Stomach (tissue), 9 donors: ENCODE measurements around the gene SNX5. TPM values are rescaled to one million over a fixed set of nuclear protein-coding genes. Genes with fewer than 3 reads are reported as not detected.

Experiments
- DNase-seq, 2 donors: peaks; one replicate each; pipeline versions ENCODE4 v3.0.0 to v3.0.0-alpha.2; 2013 to 2019
- H3K27ac ChIP-seq, 5 donors: fragments of 200-600 bp in 4 of 5; sonication (generic) in 4 of 5; one replicate each; pipeline ENCODE4 v1.5.1; 2013 to 2019; ENCODE audit warnings: mild to moderate bottlenecking in 1 of 5, moderate library complexity in 1 of 5
- H3K27me3 ChIP-seq, 3 donors: fragments of 200-600 bp; sonication (generic); one replicate each; pipeline ENCODE4 v1.5.1; 2017 to 2019; ENCODE audit warnings: mixed run types in 1 of 3
- H3K36me3 ChIP-seq, 4 donors: fragments of 200-600 bp; sonication (generic); 1 replicate in 3 of 4; 2 replicates in 1 of 4; pipeline ENCODE4 v1.5.1; 2016 to 2019
- H3K4me1 ChIP-seq, 4 donors: fragments of 200-600 bp; sonication (generic); one replicate each; pipeline ENCODE4 v1.5.1; 2016 to 2019
- H3K4me3 ChIP-seq, 4 donors: fragments of 200-600 bp; sonication (generic) in 3 of 4; one replicate each; pipeline ENCODE4 v1.5.1; 2016 to 2019; ENCODE audit warnings: mild to moderate bottlenecking in 1 of 4
- H3K9me3 ChIP-seq, 4 donors: fragments of 200-600 bp; sonication (generic); one replicate each; pipeline ENCODE4 v1.5.1; 2016 to 2019
- EP300 ChIP-seq: sonication (generic); formaldehyde crosslinking; IDR thresholded peaks from one replicate; pipeline ENCODE4 v1.6.1; 2017; ENCODE audit warnings: antibody characterized with exemption
- POLR2A ChIP-seq, 4 donors: fragments of 450-650 bp; IDR thresholded peaks; one replicate each; pipeline ENCODE4 v1.6.1; 2016; ENCODE audit warnings: antibody characterized with exemption in 4 of 4, control low read depth in 2 of 4, mild to moderate bottlenecking in 1 of 4, moderate library complexity in 1 of 4
- POLR2AphosphoS5 ChIP-seq, 3 donors: sonication (generic); formaldehyde crosslinking; IDR thresholded peaks; one replicate each; pipeline ENCODE4 v1.6.1; 2016; ENCODE audit warnings: antibody characterized with exemption in 3 of 3
- WGBS, 5 donors: extraction: QIAGEN DNeasy Blood & Tissue Kit in 3 of 5; methylation state at CpG; one replicate each; pipeline versions ENCODE4 v1.1.5 to v1.1.7; 2013 to 2018; 5-methylcytosine and 5-hydroxymethylcytosine counted together
- intact Hi-C: fragments of 100-400 bp; cut with DNase I; formaldehyde crosslinking; loops from one replicate; pipeline ENCODE4 v1.15.1; 2023; ENCODE audit warnings: low total_unique reads
- polyA plus RNA-seq, 3 donors: library from polyadenylated mRNA; stranded (reverse); fragments of 200-250 nt; gene quantifications; one replicate each; pipeline ENCODE4 v1.2.3, GENCODE V29; 2013
- total RNA-seq, 5 donors: library from RNA; depleted of rRNA; stranded (reverse); fragments of >200 nt; gene quantifications; one replicate each; pipeline versions ENCODE4 v1.1.0 to v1.2.3, GENCODE V29; 2014 to 2016
- TF ChIP-seq, protein P1 (sequence below), 7 experiments: fragments of 450-650 bp in 4 of 7; fragments of 200-600 bp in 3 of 7; sonication (generic) in 3 of 7; IDR thresholded peaks; one replicate each; pipeline ENCODE4 v1.5.1; 2016 to 2019; ENCODE audit warnings: antibody characterized with exemption in 7 of 7, control low read depth in 2 of 7, mild to moderate bottlenecking in 1 of 7
- donor health status: healthy with polysubstance abuse.
- donor health status: Bipolar disorder and iron deficiency.
- donor health status: healthy.

SNX5 gene
- total and polyA plus RNA-seq, 8 donors: 47.3 to 202 (median 103) TPM

DNA sequence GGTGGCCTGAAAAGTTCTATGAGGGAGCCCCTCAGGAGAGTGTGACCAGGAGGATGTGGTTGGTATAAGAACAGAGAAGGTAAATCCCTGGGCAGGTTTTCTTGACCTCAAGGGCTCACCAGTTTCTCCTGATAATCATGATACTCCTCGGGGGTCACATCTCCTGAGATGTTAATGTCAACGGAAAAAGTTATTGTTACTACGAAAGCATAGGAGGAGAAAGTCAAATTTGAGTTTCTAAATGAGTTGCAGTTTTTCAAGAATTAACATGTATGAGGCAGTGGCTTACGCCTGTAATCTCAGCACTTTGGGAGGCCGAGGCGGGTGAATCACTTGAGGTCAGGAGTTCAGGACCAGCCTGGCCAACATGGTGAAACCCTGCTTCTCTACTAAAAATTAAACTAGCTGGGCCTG, 23.6 kb upstream of the SNX5 start:
- Histone ChIP-seq H3K4me1 (peaks cover 0 to 29% (median 7%) of the 10 kb centered on the region in 4 donors), H3K36me3 (peaks cover 0 to 31% (median 27%) of the 10 kb centered on the region in 4 donors), H3K27me3 (no peaks in the 10 kb centered on the region), H3K4me3 (no peak overlapping the region), H3K27ac (peak overlapping the region in 4 of 5 donors; percentile 20 to 78 (median 69)), H3K9me3 (no peaks in the 10 kb centered on the region)
- WGBS, 5 donors: 57 to 79% (median 61%) methylated on average over 6 of the region's 6 CpGs
- DNase-seq: no peak
- intact Hi-C loops: no loop called here
- TF ChIP-seq EP300 (no peak), POLR2AphosphoS5 (IDR thresholded peaks at IDR 0.05) (no peak), POLR2A (IDR thresholded peaks at IDR 0.05) (no peak)
- TF ChIP-seq, protein P1, sequence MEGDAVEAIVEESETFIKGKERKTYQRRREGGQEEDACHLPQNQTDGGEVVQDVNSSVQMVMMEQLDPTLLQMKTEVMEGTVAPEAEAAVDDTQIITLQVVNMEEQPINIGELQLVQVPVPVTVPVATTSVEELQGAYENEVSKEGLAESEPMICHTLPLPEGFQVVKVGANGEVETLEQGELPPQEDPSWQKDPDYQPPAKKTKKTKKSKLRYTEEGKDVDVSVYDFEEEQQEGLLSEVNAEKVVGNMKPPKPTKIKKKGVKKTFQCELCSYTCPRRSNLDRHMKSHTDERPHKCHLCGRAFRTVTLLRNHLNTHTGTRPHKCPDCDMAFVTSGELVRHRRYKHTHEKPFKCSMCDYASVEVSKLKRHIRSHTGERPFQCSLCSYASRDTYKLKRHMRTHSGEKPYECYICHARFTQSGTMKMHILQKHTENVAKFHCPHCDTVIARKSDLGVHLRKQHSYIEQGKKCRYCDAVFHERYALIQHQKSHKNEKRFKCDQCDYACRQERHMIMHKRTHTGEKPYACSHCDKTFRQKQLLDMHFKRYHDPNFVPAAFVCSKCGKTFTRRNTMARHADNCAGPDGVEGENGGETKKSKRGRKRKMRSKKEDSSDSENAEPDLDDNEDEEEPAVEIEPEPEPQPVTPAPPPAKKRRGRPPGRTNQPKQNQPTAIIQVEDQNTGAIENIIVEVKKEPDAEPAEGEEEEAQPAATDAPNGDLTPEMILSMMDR (IDR thresholded peaks at IDR 0.05): no peak

DNA sequence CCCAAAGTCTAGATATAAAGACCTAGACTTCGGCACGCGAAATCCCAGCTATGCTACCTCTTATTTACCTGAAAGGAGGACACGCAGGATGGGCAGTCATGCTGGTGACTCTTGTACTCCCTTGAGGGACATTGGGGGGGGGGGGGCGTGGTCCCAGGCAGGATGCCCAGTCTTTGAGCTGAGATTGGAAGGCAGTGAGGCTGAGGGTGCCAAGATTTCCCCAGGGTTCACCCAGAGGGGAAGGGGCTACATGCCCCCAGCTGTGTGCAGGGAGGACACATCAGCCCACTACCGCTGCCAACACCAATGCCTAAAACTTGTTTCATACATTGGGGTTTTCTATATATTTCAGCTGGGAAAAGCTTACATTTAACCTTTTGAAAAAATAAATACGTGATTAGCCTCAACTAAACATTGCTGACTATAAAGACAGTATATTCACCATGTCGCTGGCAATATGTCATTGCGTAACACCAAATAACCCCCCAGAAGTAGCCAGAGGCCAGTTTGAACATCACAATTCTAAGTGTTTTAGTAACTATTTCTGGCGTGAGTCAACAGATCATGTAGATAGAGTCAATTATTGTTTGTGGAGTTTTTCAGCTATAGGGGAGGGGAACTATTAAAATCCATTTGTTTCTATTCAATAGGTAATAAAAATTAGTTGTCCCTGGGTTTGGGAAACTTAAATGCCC, 21.8 kb upstream of the SNX5 start:
- 82 to 87% (median 86%) methylated on average over 10 of the region's 10 CpGs for WGBS, 5 donors
- TF ChIP-seq POLR2AphosphoS5 (IDR thresholded peaks at IDR 0.05) (no peak), EP300 (no peak), POLR2A (IDR thresholded peaks at IDR 0.05) (no peak)
- TF ChIP-seq, protein P1 (IDR thresholded peaks at IDR 0.05): no peak
- no peak overlapping the region for H3K4me3 ChIP-seq
- no peak for DNase-seq
- peaks cover 0 to 37% (median 27%) of the 10 kb centered on the region in 4 donors for H3K36me3 ChIP-seq
- H3K27ac ChIP-seq: no peak overlapping the region
- H3K9me3 ChIP-seq: no peaks in the 10 kb centered on the region
- intact Hi-C loops: no loop called here
- H3K4me1 ChIP-seq: peaks cover 0 to 26% (median 3%) of the 10 kb centered on the region in 4 donors
- H3K27me3 ChIP-seq: no peaks in the 10 kb centered on the region

DNA sequence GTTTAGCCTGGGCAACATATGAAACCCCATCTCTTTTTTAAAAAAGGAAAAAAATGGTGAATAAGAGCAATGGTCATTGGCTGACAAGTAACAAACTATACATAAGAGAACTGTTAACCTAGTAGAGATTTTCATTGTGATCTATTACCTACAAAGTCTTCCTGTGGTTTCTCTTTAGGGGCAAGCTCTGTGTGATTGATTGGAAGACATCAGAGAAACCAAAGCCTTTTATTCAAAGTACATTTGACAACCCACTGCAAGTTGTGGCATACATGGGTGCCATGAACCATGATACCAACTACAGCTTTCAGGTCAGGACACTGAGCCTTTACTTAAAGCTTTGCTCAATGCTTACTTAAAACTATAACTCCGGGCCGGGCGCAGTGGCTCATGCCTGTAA, 19.4 kb upstream of the SNX5 start:
- H3K9me3 ChIP-seq: no peaks in the 10 kb centered on the region
- peaks cover 0 to 37% (median 27%) of the 10 kb centered on the region in 4 donors for H3K36me3 ChIP-seq
- no peak overlapping the region for H3K27ac ChIP-seq
- no peaks in the 10 kb centered on the region for H3K27me3 ChIP-seq
- H3K4me3 ChIP-seq: no peak overlapping the region
- DNase-seq: no peak
- peaks cover 0 to 38% (median 9%) of the 10 kb centered on the region in 4 donors for H3K4me1 ChIP-seq
- no peak for TF ChIP-seq POLR2A (IDR thresholded peaks at IDR 0.05)
- TF ChIP-seq POLR2AphosphoS5 (IDR thresholded peaks at IDR 0.05): no peak
- no peak for TF ChIP-seq EP300
- TF ChIP-seq, protein P1 (IDR thresholded peaks at IDR 0.05): no peak
- 88 to 96% (median 94%) methylated on average over 3 of the region's 3 CpGs for WGBS, 5 donors
- intact Hi-C loops: no loop called here

DNA sequence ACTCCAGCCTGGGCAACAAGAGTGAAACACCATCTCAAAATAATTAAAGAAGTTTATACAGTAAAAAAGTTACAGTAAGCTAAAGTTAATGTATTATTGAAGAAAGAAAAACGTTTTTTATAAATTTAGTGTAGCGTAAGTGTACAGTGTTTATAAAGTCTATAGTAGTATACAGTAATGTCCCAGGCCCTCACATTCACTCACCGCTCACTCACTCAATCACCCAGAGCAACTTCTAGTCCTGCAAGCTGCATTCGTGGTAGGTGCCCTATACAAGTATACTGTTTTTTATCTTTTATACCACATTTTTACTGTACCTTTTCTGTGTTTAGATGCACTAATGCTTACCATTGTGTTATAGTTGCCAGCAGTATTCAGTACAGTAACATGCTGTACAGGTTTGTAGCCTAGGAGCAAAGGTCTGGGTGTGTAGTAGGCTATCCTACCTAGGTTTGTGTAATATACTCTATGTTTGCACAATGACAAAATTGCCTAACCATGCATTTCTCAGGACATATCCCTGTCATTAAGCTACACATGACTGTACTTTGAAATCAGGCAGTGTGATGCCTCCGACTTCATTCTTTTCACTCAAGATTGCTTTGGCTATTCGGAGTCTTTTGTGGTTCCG, 16.9 kb upstream of the SNX5 start:
- no peak for TF ChIP-seq POLR2AphosphoS5 (IDR thresholded peaks at IDR 0.05)
- no peak for TF ChIP-seq POLR2A (IDR thresholded peaks at IDR 0.05)
- no peak for TF ChIP-seq EP300
- TF ChIP-seq, protein P1 (IDR thresholded peaks at IDR 0.05): no peak
- H3K27me3 ChIP-seq: no peaks in the 10 kb centered on the region
- intact Hi-C loops: no loop called here
- no peak for DNase-seq
- H3K4me3 ChIP-seq: no peak overlapping the region
- 84 to 94% (median 91%) methylated on average over 7 of the region's 7 CpGs for WGBS, 5 donors
- H3K36me3 ChIP-seq: peaks cover 0 to 46% (median 27%) of the 10 kb centered on the region in 4 donors
- H3K9me3 ChIP-seq: no peaks in the 10 kb centered on the region
- H3K4me1 ChIP-seq: peaks cover 0 to 27% (median 6%) of the 10 kb centered on the region in 4 donors
- no peak overlapping the region for H3K27ac ChIP-seq
